Measurements from ENCODE around the gene ELP4.

Gene ELP4

GRCh38 chr11:31827455-31828206, 318.1 kb downstream of the ELP4 start:
- DNase-seq (ENCODE audit: insufficient read length, low spot score) (no peak), FAIRE-seq (no peak)

DNA sequence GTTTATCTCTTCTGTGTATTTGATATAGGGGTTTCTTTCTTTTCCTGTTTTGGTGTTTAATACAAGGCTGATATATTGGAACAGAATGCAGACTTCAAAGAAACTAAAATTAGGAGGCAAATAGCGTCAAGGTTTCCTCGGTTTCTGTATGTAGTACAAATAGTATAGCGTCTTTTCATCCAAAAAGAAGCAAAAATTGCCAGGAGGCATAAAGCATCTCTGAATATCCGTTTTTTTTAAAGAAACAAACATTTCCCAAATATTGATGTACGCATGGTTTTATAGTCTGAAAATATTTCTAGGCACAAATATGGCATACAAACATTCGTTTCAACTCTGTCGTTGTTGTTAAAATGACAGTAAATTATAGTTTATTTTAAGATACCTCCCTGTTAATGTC, 318.6 kb downstream of the ELP4 start:
- DNase-seq (ENCODE audit: insufficient read length, low spot score) (no peak), FAIRE-seq (no peak)
- TF ChIP-seq, protein P1, sequence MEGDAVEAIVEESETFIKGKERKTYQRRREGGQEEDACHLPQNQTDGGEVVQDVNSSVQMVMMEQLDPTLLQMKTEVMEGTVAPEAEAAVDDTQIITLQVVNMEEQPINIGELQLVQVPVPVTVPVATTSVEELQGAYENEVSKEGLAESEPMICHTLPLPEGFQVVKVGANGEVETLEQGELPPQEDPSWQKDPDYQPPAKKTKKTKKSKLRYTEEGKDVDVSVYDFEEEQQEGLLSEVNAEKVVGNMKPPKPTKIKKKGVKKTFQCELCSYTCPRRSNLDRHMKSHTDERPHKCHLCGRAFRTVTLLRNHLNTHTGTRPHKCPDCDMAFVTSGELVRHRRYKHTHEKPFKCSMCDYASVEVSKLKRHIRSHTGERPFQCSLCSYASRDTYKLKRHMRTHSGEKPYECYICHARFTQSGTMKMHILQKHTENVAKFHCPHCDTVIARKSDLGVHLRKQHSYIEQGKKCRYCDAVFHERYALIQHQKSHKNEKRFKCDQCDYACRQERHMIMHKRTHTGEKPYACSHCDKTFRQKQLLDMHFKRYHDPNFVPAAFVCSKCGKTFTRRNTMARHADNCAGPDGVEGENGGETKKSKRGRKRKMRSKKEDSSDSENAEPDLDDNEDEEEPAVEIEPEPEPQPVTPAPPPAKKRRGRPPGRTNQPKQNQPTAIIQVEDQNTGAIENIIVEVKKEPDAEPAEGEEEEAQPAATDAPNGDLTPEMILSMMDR (IDR thresholded peaks at IDR 0.05; ENCODE audit: insufficient read depth, missing control alignments), result no peak

More at GRCh38 chr11:31827455-31828206, 318.1 kb downstream of the ELP4 start:
- TF ChIP-seq, protein P1 (IDR thresholded peaks at IDR 0.05; ENCODE audit: insufficient read depth, missing control alignments), result no peak

DNA sequence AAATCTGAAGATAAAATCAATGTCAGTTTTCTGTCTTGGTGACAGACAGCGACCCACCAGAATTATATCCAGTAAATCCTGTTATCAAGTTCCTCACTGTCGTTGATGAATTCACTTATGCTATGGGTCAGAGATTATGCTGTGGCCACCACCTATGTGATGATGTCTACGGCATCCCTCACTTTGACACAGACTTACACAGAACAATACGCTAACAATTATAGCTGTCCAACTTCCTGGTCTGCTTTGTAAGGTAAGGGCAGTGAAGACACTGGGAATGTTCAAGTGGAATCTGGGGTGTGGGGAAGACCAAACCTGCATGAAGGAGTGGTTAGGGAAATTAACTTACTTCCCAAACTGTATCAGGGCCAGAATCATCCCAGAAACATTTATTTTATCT, 320.8 kb downstream of the ELP4 start:
- no peak for DNase-seq (ENCODE audit: insufficient read length, low spot score)
- TF ChIP-seq, protein P1 (IDR thresholded peaks at IDR 0.05; ENCODE audit: insufficient read depth, missing control alignments), result no peak
- FAIRE-seq, result no peak

DNA sequence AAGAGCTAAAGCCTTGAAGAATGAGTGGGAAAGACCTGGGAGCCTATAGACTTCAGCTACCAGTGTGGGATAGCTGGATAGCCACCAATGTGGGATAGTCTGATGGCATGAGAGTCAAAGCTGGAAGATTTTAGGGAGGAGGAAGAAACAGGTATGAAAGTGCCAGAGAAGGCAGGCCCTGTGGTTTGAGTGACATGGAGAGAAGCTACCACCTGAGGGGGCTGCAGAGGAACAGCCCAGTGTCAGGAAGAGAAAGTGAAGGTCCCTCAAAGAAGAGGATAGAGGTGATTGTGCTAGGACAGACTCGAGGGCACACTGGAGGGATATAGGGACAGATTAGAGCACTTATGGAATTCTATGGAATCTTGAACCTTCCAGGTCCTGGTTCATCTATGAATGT, 324.7 kb downstream of the ELP4 start:
- TF ChIP-seq, protein P1 (IDR thresholded peaks at IDR 0.05; ENCODE audit: insufficient read depth, missing control alignments), result no peak
- DNase-seq (ENCODE audit: insufficient read length, low spot score), result no peak
- no peak for FAIRE-seq
